Loucy (cell line): ENCODE measurements around the gene EFEMP1.

ENCODE experiments used
- EZH2phosphoT487 ChIP-seq: fragments of 200-600 bp; IDR thresholded peaks from 2 replicates; pipeline ENCODE4 v1.6.1; 2018; ENCODE audit warnings: antibody characterized with exemption, mild to moderate bottlenecking, moderate library complexity, borderline replicate concordance
- TF ChIP-seq, protein P1 (sequence below): fragments of 200-600 bp; sonication (generic); conservative IDR thresholded peaks from 2 replicates; pipeline ENCODE4 v1.5.1; 2014; ENCODE audit warnings: mild to moderate bottlenecking, antibody characterized with exemption, low read length

DNA sequence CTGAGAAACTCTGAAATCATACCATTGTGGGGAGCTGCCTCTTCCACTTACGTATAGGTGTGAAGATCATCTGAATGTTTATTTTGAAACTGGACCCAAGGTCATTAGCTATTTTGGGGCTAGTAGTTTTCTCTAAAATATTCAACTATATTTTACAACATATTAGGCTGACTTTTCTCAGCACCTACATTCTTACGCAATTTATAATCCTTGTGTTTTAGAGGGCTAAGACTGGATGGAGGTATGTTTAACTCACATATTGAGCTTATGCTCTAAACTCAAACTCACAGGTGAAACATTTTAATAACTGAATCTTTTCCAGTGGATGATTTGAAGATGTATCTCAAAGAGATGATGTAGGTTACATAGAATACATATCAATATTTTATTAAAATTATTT, 49.2 kb downstream of the EFEMP1 start:
- TF ChIP-seq, protein P1, sequence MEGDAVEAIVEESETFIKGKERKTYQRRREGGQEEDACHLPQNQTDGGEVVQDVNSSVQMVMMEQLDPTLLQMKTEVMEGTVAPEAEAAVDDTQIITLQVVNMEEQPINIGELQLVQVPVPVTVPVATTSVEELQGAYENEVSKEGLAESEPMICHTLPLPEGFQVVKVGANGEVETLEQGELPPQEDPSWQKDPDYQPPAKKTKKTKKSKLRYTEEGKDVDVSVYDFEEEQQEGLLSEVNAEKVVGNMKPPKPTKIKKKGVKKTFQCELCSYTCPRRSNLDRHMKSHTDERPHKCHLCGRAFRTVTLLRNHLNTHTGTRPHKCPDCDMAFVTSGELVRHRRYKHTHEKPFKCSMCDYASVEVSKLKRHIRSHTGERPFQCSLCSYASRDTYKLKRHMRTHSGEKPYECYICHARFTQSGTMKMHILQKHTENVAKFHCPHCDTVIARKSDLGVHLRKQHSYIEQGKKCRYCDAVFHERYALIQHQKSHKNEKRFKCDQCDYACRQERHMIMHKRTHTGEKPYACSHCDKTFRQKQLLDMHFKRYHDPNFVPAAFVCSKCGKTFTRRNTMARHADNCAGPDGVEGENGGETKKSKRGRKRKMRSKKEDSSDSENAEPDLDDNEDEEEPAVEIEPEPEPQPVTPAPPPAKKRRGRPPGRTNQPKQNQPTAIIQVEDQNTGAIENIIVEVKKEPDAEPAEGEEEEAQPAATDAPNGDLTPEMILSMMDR, result no peak
- no peak for TF ChIP-seq EZH2phosphoT487
